DND-41 (cell line): ENCODE measurements around the gene TRIM29.
"Not testable (repeated sequence)": the region's sequence is repeated elsewhere in the genome, so short reads cannot be mapped to it uniquely, and the experiment has no call there.

Source experiments
- CTCF ChIP-seq: IDR thresholded peaks from 2 replicates; pipeline ENCODE4 v1.5.1; 2012; ENCODE audit warnings: borderline replicate concordance, low read length, moderate library complexity, mild to moderate bottlenecking; ENCODE audit not compliant: poor library complexity, severe bottlenecking; ENCODE audit errors: extremely low read depth
- EZH2 ChIP-seq: IDR thresholded peaks from 3 replicates; pipeline ENCODE4 v1.6.1; 2012; ENCODE audit warnings: borderline replicate concordance, low read depth, mild to moderate bottlenecking, moderate library complexity, low read length, inconsistent platforms; ENCODE audit not compliant: severe bottlenecking

- not testable (repeated sequence) for TF ChIP-seq EZH2, CTCF
Observed at GRCh38 chr11:120143472-120143871, 5.6 kb upstream of the TRIM29 start.
